GM10847 (cell line): ENCODE data around the gene ZNHIT6.

ENCODE experiments used
- POLR2A ChIP-seq: IDR thresholded peaks from 2 replicates; pipeline ENCODE4 v1.6.1; 2011; ENCODE audit not compliant: insufficient read length; ENCODE audit errors: extremely low read depth

ZNHIT6 gene

GRCh38 chr1:85649591-85649990 lies 58.6 kb downstream of the ZNHIT6 start:
- TF ChIP-seq POLR2A = no peak

- no peak for TF ChIP-seq POLR2A
These were observed 69.8 kb downstream of the ZNHIT6 start for GRCh38 chr1:85638412-85638811.

GRCh38 chr1:85630493-85630892 lies 77.7 kb downstream of the ZNHIT6 start:
- no peak for TF ChIP-seq POLR2A

DNA sequence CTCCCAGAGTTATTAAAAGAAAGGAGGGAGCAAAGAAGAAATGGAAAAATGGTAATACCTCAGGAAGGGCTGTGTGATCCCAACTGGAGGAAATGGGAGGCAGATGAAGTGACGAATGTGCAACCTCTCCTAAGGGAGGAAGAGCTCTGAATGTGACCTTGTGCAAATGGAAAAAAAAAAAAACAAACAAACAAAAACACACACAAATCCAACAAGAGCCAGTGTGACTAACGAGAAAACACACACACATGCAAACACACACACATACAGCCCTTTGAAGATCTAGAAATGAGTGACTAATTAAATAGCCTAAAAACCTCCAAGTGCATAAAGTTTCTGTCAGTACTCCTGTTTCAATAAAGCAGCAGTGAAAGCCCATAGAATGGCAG lies 78.7 kb downstream of the ZNHIT6 start:
- no peak for TF ChIP-seq POLR2A

DNA sequence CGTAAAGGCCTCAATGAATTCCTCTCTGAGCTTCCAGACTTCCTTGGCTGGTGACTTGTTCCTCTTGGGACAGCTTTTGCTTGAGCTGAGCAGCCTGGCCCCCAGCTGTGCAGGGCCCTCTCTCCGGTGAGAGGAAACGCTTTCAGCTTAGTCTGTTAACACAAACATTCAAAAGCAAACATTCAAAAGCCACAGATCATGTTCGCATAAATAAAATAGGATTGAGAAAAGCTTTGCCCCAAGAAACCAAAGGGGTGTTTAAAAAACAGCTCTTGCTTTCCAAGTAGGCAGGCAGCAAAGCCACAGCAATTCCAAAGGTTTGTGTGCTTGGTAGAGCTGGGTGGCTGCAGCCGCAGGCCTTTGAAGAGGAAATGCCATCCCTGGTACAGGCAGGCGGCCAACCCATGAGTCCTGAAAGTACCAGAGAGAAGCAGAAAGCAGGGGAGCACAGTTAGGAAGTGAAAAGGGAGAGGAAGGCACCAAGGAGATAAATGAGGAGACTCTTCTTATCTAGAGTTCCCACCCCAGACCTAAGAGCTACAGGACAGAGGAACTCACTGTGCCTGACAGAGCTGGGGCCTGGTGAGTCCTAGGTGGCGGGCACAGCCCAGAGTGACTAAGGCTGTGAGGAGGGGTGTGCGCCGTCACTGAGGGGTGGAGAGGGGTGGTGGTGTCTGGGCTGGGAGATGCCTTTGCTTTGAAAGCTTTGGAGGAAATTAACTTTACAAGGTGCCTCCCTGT lies 79.3 kb downstream of the ZNHIT6 start:
- TF ChIP-seq POLR2A = no peak

DNA sequence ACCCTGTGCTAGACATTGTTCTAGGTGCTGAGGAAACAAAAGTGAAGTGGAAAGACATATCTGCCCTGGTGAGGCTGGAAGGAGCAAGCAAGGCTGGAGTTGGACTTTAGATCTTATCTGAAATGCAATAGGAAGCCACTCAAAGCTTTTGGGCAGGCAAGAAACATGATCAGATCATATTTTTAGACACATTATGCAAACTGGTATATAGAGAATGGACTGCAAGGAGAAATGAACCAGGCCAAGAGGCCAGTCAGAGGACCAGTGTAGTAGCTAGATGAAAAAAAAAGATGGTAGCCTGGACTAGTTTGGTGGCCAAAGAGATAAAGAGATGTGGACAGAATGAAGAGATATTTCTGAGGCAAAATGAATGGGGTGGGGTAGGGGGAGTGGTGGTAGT lies 81.4 kb downstream of the ZNHIT6 start:
- no peak for TF ChIP-seq POLR2A

DNA sequence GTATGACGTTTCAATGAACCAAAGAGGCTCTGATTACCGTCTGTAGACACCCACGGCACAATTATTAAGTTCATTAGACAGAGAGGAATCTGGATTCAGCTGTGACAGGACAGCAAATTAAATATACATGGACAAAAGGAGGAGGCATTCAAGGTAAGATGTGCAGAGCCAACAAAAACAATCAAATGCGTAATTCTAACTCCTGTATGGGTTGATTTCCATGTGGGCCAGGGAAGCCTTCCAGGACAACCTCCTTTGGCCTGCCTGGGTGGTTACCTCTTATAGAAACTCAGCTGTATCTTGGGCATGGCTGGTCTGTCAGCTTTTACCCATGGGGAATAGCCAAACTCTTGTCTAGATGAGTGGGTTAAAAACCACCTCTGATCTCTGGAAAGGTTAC lies 83.9 kb downstream of the ZNHIT6 start:
- TF ChIP-seq POLR2A = no peak

GRCh38 chr1:85623061-85623471 lies 85.2 kb downstream of the ZNHIT6 start:
- no peak for TF ChIP-seq POLR2A

- no peak for TF ChIP-seq POLR2A
These were observed 86.8 kb downstream of the ZNHIT6 start for GRCh38 chr1:85621430-85621829.

DNA sequence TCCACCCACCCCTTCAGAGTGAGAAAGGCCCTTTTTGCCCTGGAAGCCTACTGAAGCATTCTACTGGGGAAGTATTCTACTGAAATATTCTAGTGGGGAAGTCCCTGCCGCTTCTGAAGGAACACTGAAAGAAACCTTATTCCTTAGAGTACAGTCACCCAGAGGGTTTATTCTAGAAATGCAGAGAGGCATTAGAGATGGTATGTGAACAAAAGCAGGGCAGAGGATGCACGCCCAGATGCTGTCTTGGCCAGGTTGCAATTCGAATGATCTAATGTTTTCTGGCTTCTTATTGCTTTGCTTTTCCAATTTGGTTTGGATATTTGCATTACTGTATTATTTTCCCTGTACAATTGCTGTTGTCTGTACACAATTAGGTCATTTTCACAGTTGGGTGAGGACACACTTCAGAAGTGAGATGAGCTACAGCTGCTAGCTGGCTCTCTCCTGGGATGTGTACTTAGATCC lies 90.6 kb downstream of the ZNHIT6 start:
- TF ChIP-seq POLR2A = no peak

GRCh38 chr1:85616736-85617135 lies 91.5 kb downstream of the ZNHIT6 start:
- no peak for TF ChIP-seq POLR2A

DNA sequence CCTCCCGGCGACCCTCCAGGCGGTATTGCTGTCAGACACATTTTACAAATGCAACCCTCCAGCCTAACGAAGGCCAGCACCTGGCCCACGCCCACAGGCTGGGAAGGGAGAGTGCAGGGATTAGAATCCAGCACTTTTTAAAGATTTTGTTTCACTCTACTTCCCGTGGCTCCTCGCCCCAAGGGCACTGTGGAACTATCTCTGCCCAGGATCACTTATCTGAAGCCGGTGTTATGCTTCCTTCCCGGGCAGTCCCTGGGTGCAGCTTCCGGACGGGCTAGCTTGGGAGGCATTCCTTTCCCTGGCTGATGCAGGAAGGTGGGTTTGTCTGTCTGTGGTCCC lies 91.9 kb downstream of the ZNHIT6 start:
- TF ChIP-seq POLR2A = no peak

DNA sequence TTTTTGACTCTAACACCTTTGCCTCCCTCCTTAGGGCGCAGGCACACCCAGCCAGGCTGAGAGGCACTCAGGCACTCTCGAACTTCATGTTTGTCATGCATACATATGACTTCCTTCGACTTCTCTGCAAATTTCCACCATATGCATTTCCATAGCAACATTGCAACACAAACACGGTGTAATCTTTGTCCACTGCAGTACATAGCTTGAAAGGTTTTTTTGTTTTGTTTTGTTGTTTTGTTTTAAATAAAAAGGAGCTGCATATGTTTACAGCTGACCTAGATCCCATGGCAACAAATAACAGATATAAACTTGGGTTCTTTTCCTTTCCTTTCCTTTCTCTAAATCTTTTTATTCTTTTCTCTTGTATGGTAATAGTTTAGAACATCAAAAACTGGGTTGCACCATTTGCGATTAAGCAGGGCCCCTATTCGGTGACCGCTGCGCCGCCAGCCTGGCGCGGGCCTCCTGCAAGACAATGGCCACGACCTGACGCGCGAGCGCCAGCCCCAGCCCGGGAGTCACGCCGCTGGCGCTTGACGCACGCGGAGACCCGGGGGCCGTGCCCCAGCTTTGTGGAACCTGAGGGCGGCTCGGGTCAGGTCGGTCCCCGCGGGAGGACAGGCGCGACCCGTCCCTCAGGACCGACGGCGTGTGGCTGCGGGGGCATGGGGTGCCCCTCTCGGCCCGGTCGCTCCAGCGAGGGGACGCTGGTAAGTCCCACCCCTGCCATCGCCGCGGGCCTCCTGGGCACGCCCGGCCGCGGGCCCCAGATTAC lies 92.5 kb downstream of the ZNHIT6 start:
- no peak for TF ChIP-seq POLR2A

GRCh38 chr1:85612704-85613361 lies 95.4 kb downstream of the ZNHIT6 start:
- TF ChIP-seq POLR2A = no peak

GRCh38 chr1:85611856-85612255 lies 96.4 kb downstream of the ZNHIT6 start:
- no peak for TF ChIP-seq POLR2A

GRCh38 chr1:85611425-85611824 lies 96.8 kb downstream of the ZNHIT6 start:
- no peak for TF ChIP-seq POLR2A
